ENCODE results near the gene XPNPEP2.

GRCh38 chrX:129800186-129800585, 61.4 kb downstream of the XPNPEP2 start:
- TF ChIP-seq EZH2 (IDR thresholded peaks at IDR 0.05; ENCODE audit: low read length, unreplicated experiment), result no peak
- TF ChIP-seq CTCF (conservative IDR thresholded peaks at IDR 0.05; ENCODE audit: low read depth, low read length), result no peak
- TF ChIP-seq EZH2phosphoT487 (IDR thresholded peaks at IDR 0.05; ENCODE audit: borderline replicate concordance, low read length), result no peak
